Pancreas (tissue), 10 donors: ENCODE results near the gene SPATA2. TPM values are rescaled to one million over a fixed set of nuclear protein-coding genes. Genes with fewer than 3 reads are reported as not detected.

Experiments used
- ATAC-seq, 4 donors: fragments of 200-7000 bp; cut with Tn5 transposase; one replicate each; pipeline versions ENCODE4 v1.8.0 to v1.9.1; 2020; ENCODE audit warnings: mild to moderate bottlenecking in 4 of 4, moderate library complexity in 4 of 4
- DNase-seq, 6 donors: peaks; one replicate each; pipeline ENCODE4 v3.0.0-alpha.2; 2020
- FAIRE-seq: peaks from 2 replicates; lab custom pipeline; 2012; peaks lifted over from hg19 to GRCh38; lab: Jason Lieb, UNC
- H3K27ac ChIP-seq, 4 donors: fragments of 200-600 bp; sonication (generic); 1 replicate in 3 of 4; 2 replicates in 1 of 4; pipeline versions ENCODE4 v1.5.0 to v1.8.0; 2020
- H3K27me3 ChIP-seq, 4 donors: fragments of 200-600 bp; one replicate each; pipeline ENCODE4 v1.8.0; 2021
- H3K36me3 ChIP-seq, 3 donors: fragments of 200-600 bp; sonication (generic) in 1 of 3; one replicate each; pipeline versions ENCODE4 v1.5.0 to v1.8.0; 2020 to 2021
- H3K4me1 ChIP-seq, 3 donors: fragments of 200-600 bp; one replicate each; pipeline ENCODE4 v1.8.0; 2021
- H3K4me3 ChIP-seq, 4 donors: fragments of 200-600 bp; sonication (generic) in 2 of 4; one replicate each; pipeline versions ENCODE4 v1.5.0 to v1.8.0; 2020 to 2021
- H3K9me3 ChIP-seq, 4 donors: fragments of 200-600 bp; one replicate each; pipeline ENCODE4 v1.8.0; 2021
- CTCF ChIP-seq, 4 donors: fragments of 200-600 bp; sonication (generic) in 3 of 4; IDR thresholded peaks; one replicate each; pipeline versions ENCODE4 v1.5.0 to v1.8.0; 2021; ENCODE audit warnings: antibody characterized with exemption in 4 of 4
- WGBS, 2 donors: extraction: QIAGEN DNeasy Blood & Tissue Kit; methylation state at CpG; one replicate each; pipeline ENCODE4 v1.1.7; 2013; 5-methylcytosine and 5-hydroxymethylcytosine counted together
- intact Hi-C, 3 donors: fragments of 100-400 bp; cut with DNase I; formaldehyde crosslinking; loops; one replicate each; pipeline versions ENCODE4 v1.11.1 to v1.14.2; 2022
- polyA plus RNA-seq, 2 donors: library from polyadenylated mRNA; stranded (reverse); fragments of 200-250 nt; gene quantifications; one replicate each; pipeline ENCODE4 v1.2.3, GENCODE V29; 2013
- total RNA-seq, 6 donors: library from RNA; stranded (reverse); fragmentation: NEBNext Ultra II Directional in 4 of 6; extraction: Animal tissue kit (Norgen Biotek cat#: 25700) in 4 of 6; gene quantifications; one replicate each; pipeline versions ENCODE4 v1.2.1 to v1.2.4, GENCODE V29; 2021 to 2023
- donor health status: healthy with polysubstance abuse.
- donor health status: DM: no; HTN: no; CAD: no; lungs with moderate emphysema.
- donor health status: DM: no; HTN: no; CAD: no.
- donor health status: control.
- donor health status: control.
- donor health status: Bipolar disorder and iron deficiency.
- donor health status: DM: yes; HTN: yes; CAD: no.
- donor health status: DM: no; HTN: no; CAD: no.
- donor health status: DM: no; HTN: no; CAD: no.
- donor health status: DM: yes; HTN: yes; CAD: no.

The SPATA2 gene
- total and polyA plus RNA-seq, 8 donors: 3.9 to 7.0 (median 4.6) TPM

DNA sequence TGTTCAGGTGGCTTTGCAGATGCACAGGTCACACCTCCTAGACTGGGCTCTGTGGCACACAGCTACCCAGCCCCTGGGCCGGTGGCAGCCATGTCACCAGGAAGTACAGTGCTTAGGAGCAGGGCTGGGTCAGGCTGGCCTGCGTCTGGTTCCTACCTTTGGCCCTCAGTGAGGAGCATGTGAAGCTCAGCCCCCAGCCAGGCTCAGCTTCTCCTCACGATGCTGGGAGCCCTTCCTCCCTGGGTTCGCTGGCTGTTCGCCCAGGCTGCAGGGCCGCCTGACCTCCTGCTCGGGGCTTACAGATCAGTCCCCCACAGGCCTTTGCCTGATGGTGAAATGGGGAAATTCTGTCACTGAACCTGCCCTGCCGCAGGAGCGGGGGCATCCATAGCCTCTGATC lies 23.1 kb downstream of the SPATA2 start:
- TF ChIP-seq CTCF (IDR thresholded peaks at IDR 0.05): no peak
- FAIRE-seq: no peak
- WGBS, 2 donors: 85 to 89% methylated on average over 9 of the region's 9 CpGs
- Histone ChIP-seq H3K4me1 (peaks cover 14 to 20% (median 19%) of the 10 kb centered on the region in 3 donors), H3K27me3 (no peaks in the 10 kb centered on the region), H3K9me3 (no peaks in the 10 kb centered on the region), H3K4me3 (no peak overlapping the region), H3K36me3 (no peaks in the 10 kb centered on the region), H3K27ac (no peak overlapping the region)
- no peak for ATAC-seq
- peak in 1 of 6 donors; percentile 48 for DNase-seq
- intact Hi-C loops: no loop called here

DNA sequence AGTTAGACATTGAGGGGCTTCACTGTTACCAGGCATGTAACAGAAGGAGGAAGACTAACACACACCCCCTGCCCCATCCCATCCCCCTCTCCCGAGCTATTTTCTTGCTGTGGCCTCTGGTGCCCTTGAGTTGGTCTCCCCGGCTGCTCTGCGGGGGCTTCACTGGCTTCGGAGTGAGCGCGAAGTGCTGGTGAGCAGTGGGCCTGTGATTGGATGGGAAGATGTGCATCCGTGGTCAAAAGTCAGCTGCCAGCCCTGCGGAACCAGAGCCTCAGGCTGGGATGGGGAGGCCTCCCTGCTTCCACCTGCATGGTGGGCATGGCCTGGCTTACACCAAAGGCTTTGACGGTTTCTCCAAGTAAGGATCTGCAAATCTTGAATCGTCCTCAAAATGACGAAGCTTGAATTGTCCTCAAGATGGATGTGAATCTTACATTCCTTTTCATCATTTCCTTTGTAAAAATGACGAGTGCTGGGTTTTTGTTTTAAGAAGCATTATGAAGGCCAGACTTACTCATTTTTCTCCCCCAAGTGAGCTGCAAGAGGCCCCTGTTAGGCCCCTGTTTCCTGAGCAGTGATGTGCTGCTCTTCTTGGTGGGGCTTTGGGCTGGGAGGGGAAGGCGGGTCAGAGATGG lies 23.7 kb downstream of the SPATA2 start:
- ATAC-seq (no peak), FAIRE-seq (no peak), DNase-seq (no peak)
- intact Hi-C loops: no loop called here
- no peak for TF ChIP-seq CTCF (IDR thresholded peaks at IDR 0.05)
- Histone ChIP-seq H3K4me1 (peaks cover 14 to 20% (median 19%) of the 10 kb centered on the region in 3 donors), H3K9me3 (no peaks in the 10 kb centered on the region), H3K27me3 (no peaks in the 10 kb centered on the region), H3K36me3 (no peaks in the 10 kb centered on the region), H3K27ac (no peak overlapping the region), H3K4me3 (no peak overlapping the region)
- 91 to 94% methylated on average over 13 of the region's 13 CpGs for WGBS, 2 donors

DNA sequence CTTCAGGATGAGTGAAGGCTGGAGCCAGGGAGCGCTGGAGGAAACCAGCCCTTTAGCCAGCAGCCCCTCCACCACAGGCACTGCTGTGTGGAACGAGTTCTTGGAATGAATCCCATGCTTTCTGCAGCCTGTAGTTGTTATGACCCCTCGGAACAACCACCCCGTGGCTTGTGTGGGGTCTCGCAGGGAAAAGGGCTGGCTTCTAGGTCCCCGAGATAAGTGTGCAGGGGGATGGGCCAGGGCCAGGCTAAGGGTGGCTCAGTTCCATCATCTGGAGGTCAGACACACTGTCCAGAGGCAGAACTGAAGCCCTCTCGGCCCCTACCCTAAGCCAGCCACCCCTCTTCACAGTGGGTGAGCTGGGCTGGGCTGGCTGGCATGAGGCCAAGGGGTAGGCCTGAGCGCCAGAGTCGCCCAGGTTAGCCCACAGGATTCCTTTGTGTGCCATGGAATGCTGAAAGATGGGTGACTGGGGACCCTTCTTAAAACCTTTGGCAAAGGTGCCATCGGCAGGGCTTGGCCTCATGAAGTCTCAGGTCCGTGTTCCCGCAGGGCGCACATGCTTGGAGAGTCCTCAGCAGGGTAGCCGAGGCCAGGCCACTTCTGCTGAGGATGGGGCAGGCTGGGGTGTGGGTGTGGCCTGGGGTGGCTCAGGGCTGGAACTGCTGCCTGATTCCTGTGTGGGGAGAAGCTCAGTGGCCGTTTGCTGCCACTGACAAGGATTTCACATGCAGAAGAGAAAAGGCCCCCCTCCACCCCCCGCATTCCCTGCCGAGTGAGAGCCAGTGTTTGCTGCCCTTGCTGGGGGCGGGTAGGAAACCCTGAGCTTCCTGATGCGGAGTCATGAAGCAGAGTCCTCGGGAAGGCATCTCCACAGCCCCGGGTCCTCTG lies 24.6 kb downstream of the SPATA2 start:
- Histone ChIP-seq H3K4me1 (peaks cover 14 to 20% (median 19%) of the 10 kb centered on the region in 3 donors), H3K27me3 (no peaks in the 10 kb centered on the region), H3K9me3 (no peaks in the 10 kb centered on the region), H3K36me3 (no peaks in the 10 kb centered on the region), H3K27ac (no peak overlapping the region), H3K4me3 (no peak overlapping the region)
- DNase-seq: peak in 1 of 6 donors; percentile 59
- intact Hi-C loops: no loop called here
- WGBS, 2 donors: 74 to 77% methylated on average over 21 of the region's 21 CpGs
- no peak for TF ChIP-seq CTCF (IDR thresholded peaks at IDR 0.05)
- no peak for FAIRE-seq
- ATAC-seq: no peak

GRCh38 chr20:49889935-49890333 lies 25.4 kb downstream of the SPATA2 start:
- 31 to 47% methylated on average over 9 of the region's 9 CpGs for WGBS, 2 donors
- Histone ChIP-seq H3K27ac (peak overlapping the region in 2 of 4 donors; percentile 12 to 45), H3K36me3 (peaks cover 0 to 3% (median 0%) of the 10 kb centered on the region in 3 donors), H3K4me1 (peaks cover 14 to 20% (median 19%) of the 10 kb centered on the region in 3 donors), H3K9me3 (no peaks in the 10 kb centered on the region), H3K27me3 (no peaks in the 10 kb centered on the region), H3K4me3 (no peak overlapping the region)
- DNase-seq (peak in 2 of 6 donors; percentile 47 to 75), FAIRE-seq (no peak), ATAC-seq (peak in 3 of 4 donors; percentile 40 to 51 (median 47))
- peak in 2 of 4 donors; percentile 40 to 42 for TF ChIP-seq CTCF (IDR thresholded peaks at IDR 0.05)
- intact Hi-C loops: no loop called here
